ENCODE data around the gene BRINP1.

BRINP1 gene

DNA sequence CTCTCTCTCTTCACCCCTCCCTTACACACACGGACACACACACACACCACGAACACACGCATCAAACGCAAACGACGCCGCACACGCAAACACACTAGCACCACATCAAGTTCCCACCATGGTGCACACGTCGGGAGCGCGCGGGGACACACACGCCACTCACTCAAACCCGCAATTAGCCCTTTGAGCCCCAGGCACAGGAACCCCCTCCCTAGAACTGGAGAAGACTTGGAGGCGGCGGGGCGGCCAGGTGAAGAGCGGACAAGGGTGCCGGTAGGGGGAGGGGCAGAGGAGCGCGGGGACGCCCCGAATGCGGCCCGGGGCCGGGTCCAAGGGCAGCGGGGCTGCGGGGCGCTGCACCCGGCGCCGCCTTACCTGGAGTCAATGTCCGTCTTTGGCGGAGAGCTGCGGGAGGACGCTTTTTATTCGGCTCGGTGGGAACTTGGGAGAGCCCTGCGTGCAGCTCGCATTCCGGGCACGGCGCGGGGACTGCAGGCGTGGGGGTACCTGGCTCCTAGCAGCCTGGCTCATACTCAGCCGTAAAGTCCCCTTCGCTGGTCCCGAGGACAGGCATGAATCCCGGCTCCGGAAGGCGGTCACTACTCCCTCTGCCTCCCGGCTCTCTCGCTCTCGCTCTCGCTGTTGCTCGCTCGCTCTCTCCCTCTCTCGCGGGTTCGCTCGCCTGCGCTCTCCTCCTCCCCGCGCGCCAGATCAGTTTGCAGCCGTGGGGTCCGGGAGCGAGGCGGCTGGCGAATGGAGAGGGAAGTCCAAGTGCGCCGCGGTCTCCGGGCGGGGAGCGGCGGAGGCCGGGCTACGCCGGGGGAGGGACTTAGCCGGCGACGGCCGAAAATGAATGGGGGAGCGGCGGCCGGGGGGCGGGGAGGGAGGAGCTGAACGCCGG lies at the start of gene BRINP1:
BRINP1 (minus strand) TSS at position 755 of the 901 bp plus-strand sequence. CDS start 56,080 bp downstream, outside the sequence.
- DNase-seq (ENCODE audit: low read depth in 3 of 3) = no peak

DNA sequence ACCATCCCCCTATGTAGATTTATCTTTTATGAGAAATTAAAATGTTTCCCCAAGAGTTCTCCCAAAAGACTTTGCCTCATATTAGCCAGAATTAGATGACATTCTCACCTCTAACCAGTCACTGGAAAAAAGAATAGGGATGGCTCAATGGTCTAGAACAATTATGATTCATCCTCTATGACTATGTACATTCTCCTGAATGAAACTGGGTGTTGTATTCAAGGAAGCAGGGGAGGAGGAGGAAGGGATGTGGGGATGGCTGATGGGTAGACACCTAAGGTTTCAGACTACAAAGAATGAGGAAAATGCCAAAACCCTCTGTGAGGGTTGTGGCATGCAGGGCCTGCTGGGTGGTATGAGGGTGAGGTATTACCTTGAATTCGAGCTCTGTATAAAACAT lies 49.5 kb upstream of the BRINP1 start:
- no peak for DNase-seq (ENCODE audit: low read depth in 3 of 3)

DNA sequence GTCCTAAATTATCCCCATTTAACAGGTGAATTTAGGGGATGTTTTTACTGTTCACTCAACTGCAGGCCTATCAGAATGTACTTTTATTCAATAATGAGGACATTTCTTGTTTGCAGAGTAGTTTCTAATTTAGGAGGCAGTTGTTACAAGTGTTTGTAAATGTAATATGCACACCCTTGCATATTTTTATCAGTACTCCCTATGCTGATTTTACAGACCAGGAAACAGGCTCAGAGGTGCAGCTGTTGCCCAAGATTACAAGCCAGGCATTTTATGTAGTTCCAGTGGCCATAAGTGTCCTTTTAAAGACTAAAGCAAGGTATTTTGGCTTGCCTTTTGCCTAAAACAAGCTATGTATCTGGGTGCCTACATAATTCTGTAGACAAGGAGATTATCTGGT lies 47.6 kb upstream of the BRINP1 start:
- DNase-seq (ENCODE audit: low read depth in 3 of 3) = no peak

DNA sequence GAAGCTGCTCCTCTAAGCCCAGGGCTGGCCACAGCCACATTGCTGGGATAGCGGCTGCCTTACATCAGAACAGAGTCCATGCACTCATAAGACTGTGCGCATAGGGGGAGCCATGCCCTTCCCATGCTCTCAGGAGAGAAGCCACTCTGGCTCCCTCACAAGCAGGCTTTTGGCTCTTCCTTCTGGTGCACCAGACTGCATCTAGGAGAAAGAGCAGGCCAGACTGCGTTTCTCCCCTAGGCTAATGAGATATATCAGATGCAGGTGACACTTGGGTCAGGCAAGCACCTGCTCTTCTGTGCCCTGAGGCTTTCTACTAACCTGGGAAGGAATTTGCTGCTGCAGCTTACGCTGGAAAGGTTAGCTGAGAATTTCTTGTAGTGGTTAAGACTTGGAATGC lies 43.2 kb upstream of the BRINP1 start:
- no peak for DNase-seq (ENCODE audit: low read depth in 3 of 3)

- DNase-seq (ENCODE audit: low read depth in 3 of 3) = no peak
These were observed 40.3 kb upstream of the BRINP1 start for GRCh38 chr9:119409552-119409951.

DNA sequence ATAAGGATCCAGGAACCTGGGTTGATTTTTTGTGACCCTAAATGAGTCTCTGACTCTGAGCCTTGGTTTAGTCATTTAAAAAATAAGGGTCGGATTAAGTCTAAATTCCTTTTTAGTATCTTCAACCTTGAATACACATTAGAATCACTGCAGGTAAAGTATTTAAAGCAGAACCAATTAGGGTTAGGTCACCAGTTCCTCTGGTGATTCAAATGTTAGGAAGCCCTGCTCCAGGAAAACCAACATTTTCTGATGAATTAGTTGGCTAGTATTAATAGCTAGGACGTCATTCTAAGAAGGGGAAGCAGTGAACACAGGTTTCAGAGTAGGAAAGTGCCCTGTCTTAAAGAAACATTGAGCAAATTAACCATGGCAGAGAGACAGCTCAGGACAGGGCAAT lies 31.4 kb upstream of the BRINP1 start:
- DNase-seq (ENCODE audit: low read depth in 3 of 3) = no peak

- DNase-seq (ENCODE audit: low read depth in 3 of 3) = no peak
These were observed 29.1 kb upstream of the BRINP1 start for GRCh38 chr9:119398350-119398749.

- no peak for DNase-seq (ENCODE audit: low read depth in 3 of 3)
These were observed 22.6 kb upstream of the BRINP1 start for GRCh38 chr9:119391878-119392277.

GRCh38 chr9:119375892-119376291 lies 6.7 kb upstream of the BRINP1 start:
- no peak for DNase-seq (ENCODE audit: low read depth in 3 of 3)

GRCh38 chr9:119372951-119373350 lies 3.7 kb upstream of the BRINP1 start:
- DNase-seq (ENCODE audit: low read depth in 3 of 3) = no peak

- peak in 1 of 3 experiments; percentile 5 for DNase-seq (ENCODE audit: low read depth in 3 of 3)
These were observed 1.6 kb upstream of the BRINP1 start for GRCh38 chr9:119370816-119371215.

GRCh38 chr9:119369680-119370366 lies 588 bp upstream of the BRINP1 start:
- no peak for DNase-seq (ENCODE audit: low read depth in 3 of 3)

DNA sequence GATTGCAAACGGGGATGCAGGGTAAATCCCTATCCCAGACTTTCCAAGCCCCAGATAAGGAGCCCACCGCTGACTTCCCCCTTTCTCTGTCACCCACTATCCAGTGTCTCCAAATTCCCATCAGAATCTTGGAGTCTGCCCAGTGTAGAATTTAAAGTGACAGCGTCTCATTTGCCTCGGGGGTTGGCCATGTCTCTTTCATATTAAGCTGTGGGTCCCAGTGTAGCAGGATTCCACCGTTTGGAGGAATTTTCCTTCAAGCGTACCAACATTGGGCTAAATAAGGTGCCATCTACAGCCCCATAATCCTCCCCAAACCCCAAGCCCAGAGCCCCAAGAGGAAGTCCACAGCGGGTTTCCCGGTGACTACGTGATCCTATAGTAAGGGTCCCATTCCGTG lies 1.1 kb downstream of the BRINP1 start:
- no peak for DNase-seq (ENCODE audit: low read depth in 3 of 3)

DNA sequence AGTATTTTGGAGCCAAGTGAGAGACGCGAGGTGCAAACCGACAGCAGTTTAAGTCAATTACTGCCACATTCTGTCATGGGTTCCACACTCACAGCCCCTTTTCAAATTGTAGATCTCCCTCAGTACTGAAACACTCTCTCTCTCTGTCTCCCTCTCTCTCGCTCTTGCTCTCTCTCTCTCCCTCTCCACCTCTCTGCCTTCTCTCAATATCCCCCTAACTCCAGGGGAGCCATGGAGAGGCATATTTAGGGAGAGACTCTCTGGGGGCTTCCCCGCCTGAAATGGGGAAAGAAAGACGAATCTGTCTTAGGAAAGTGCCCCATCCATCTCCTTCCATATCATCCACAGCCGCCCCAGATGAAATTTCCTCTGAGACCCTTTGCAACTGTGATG lies 1.6 kb downstream of the BRINP1 start:
- DNase-seq (ENCODE audit: low read depth in 3 of 3) = no peak

- no peak for DNase-seq (ENCODE audit: low read depth in 3 of 3)
These were observed 2.1 kb downstream of the BRINP1 start for GRCh38 chr9:119366909-119367682.

GRCh38 chr9:119365291-119366027 lies 3.8 kb downstream of the BRINP1 start:
- no peak for DNase-seq (ENCODE audit: low read depth in 3 of 3)

GRCh38 chr9:119360237-119360636 lies 9.0 kb downstream of the BRINP1 start:
- DNase-seq (ENCODE audit: low read depth in 3 of 3) = no peak

DNA sequence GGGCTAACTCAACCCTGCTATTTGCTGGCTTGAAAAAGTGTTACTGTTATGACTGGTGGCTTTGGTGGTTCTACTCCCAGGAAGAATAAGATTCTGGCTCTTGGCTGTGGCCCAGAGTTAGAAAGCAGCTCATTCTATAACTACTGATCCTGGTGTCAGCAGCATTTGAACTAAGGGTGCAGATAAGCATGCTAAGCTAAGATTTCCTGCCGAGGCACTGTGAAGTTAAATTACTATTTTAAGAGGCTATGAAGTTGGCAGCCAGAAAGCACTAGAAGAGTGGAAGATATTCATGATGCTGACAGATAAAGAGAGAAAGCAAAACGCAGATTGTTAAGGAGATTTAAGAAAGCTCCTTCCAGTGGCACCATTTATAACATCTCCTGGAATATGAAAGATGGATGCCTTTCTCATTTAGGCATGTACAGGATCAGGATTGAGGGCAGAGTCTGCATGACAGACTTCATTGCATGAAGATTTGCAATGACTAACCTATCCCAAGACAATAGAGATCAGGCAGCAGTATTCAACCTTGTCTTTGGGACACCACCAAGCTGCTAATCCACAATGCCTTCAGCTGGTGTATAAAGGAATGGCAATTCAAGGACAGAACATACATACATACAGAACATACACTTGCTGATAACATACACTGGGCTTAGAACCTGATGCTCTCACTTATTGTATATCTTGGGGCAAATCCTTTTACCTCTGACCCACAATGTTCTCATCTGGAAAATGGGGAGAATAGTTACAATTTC lies 11.7 kb downstream of the BRINP1 start:
- DNase-seq (ENCODE audit: low read depth in 3 of 3) = no peak

DNA sequence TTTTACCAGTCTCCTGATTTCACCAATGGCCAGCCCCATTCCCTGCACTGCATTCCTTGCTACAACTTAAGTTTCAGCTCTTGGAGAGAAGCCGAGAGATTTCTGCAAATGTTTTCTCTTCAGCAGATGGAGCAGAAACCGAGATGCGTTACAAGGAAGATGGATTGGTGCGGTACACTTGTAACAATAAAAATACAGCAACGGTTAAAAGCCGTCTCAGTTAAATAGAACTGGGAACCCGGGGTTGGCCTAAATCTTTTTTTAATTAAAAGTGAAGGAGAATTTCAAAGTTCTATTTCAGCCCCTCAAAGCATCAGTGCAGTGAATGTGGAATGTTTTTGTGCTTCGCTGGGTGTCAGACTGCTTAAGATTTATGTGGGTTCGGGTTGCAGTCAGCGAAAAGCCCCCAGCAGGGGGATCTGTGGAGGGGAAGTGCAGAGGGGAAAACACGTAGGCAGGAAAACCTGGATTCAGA lies 19.8 kb downstream of the BRINP1 start:
- DNase-seq (ENCODE audit: low read depth in 3 of 3) = no peak

- no peak for DNase-seq (ENCODE audit: low read depth in 3 of 3)
These were observed 25.9 kb downstream of the BRINP1 start for GRCh38 chr9:119343059-119343990.

All from stimulated activated CD4-positive, alpha-beta T cell treated with anti-CD3 and anti-CD28 coated beads, TNF-alpha, amount 100 ng/mL, for 24 hours (primary cell).